Colon (tissue), 2 donors: Measurements from ENCODE around the gene RYR3.

ENCODE experiments used
- FAIRE-seq: peaks from 2 replicates; lab custom pipeline; 2012; peaks lifted over from hg19 to GRCh38; lab: Jason Lieb, UNC
- donor health status: control.
- donor health status: control.

Gene RYR3

DNA sequence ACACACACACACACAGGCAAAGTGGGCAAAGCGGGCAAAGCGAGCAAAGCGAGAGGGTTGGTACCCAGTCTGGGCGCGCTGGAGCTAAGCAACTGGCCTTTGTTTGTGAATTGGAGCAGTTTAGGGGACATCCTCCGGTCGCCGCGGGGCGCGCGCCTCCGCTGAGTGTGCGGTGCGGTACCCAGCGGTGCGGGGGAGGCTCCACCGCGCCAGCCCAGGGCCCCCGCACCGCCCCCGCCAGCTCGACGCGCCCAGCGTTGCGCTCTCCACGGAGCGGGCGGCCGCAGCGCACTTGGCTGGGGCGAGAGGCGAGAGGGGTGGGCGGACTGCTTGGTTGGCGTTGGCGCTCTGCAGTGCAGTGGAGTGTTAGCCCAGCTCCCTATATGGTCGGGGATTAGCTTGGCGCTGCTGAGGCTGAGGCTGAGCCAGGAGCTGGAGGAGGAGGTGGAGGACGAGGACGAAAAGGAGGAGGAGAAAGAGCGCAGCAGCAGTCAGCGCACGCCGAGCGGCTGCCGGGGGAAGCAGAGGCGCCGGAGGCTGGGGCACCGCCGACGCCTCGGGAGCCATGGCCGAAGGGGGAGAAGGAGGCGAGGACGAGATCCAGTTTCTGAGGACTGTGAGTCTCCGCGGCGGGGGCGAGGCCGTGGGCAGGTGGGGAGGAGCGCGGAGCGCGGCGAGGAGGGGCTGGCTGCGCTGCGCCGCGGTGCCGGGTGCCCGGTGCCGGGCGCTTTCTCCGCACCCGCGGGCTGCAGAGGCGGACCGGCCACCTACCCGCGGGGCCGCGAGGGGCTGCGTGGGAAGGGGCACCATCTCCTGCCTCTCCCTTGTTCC, at the start of gene RYR3:
Gene RYR3, plus strand, starts transcription at position 487 of the 831 bp plus-strand sequence. Its CDS starts 79 bp downstream, at position 566.
- no peak for FAIRE-seq

DNA sequence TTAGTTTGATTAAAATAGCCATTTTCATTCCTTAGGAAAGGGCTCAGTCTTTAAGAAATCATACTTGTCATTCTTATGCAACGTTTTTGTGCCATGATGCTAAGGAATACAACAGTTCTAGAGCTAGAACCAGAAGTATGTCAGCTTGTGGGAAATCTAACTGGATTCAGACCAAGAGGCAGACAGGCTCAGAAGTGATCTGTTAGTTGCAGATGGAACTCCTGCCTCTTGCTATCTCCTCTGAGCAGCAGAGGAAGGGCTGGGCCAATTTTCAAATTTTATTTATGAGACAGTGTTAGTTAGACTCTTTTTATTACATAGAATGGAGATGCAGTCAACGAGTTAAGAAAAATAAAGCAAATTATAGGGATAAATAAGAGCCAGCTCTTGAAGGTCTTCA, 48.5 kb upstream of the RYR3 start:
- FAIRE-seq = no peak

DNA sequence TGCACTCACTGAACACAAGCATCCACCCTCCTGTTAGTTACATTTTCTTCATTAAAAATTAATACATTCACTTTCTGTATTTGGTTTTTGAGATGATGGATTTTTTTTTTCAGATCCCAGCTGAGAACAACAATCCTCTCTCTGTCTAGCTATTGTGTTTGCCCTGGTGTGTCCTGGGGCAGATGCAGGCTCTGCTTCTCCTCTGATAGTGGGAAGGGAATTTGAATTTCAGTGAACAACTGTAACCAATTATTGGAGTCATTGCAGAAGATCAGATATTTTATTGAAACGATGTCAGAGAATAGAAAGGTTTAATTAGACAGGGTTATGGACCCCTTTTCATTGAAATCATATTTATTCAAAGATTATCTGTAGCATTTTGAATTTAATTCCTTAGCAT, 33.1 kb upstream of the RYR3 start:
- FAIRE-seq = no peak

DNA sequence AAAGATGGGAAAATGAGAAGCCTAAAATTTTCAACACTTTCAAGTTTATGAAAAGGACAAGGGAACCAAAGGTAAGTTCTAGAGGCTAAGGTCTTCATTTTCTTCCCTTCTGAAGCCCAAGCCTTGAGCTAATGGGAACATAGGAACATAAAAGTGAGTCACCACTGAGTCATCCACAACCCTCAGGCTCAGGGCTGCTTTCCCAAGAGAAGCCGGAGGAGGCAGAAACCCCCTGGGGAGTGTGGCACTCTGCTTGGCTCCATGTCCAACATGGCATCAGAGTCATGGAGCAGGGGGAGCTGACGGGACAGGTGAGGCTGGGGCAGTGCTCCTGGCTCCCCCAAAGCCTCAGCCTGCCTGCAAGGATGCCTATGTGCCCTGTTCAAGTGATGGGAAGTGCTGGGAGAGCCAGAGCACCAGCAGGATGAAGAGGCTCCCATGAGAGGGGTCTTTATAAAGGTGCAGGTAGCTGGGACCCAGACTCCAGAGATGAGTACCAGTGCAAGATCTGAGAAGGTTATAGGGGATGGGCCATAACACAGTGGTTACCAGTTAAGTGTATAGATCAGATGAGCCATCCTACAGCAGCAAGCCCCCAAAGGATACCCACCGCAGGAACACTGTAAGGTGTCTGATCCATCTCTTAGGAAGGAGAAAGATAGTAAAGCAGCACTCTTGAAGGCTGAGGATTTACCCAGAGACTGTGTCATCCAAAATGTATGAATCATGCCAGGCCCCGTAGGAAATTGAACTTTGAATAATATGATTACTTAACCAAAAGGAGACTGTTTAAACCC, 31.8 kb upstream of the RYR3 start:
- FAIRE-seq = peak; percentile 36

DNA sequence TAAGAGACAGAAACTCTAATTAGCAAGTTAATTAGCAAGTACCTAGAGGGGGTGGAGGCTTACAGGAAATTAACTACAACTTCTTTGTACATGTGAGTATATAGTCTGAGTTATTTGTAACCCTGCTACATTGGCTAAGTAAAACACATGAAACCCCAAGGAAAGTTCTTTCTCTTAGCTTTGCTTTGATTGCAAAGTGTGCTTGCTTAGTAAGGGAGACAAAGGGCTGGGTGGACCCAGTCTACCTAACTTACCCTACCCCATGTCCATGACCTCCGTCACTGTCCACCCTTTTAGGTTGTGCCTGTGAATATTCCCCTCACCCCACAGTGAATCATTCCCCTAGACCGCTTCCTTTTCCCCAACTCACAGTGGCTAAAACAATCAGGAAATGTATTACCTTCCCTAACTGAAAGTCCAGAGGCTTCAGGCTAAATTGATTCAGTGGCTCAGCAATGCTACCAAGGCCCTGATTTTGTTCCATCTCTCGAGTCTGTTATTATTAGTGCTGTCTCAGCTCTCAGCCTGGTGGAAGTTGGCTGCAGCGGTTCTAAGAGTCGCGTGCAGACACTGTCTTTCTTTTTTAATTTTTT, 31.1 kb upstream of the RYR3 start:
- no peak for FAIRE-seq

DNA sequence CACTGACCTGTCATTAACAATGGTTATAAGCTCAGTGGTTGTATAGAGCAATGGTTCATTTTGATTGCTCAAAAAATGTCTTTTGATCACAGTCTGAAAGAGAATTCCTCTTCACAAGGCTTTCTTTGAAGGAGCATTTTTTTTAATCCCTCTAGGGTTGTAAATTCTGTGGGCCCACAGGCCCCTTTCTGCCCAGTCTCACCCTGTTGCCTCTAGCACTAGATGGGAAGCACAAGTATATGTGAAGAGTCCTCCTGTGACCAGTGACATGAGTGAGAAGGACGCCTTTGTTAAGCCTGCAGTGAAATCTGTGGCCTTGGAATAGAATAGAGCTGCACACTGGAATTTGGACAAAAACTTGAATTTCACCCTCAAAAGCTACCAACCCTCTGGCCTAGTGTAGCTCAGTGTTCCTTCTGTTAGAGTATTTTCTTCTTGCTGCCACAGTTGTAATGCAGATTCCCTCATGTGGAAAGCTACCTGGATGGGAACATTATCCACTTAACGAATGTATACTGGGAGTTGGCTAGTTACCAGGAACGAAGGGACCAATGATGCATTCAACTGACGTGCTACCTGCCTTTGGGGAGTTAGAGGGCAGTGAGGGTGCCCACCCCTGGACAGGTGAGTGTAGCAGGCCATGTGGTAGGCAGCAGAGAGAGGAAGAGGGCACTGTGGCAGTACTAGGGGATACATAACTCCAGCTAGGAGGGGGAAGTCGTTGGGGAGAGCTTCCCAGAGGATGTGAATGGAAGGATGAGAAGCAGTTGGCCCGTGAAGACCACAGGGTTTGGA, 28.3 kb upstream of the RYR3 start:
- FAIRE-seq = no peak

DNA sequence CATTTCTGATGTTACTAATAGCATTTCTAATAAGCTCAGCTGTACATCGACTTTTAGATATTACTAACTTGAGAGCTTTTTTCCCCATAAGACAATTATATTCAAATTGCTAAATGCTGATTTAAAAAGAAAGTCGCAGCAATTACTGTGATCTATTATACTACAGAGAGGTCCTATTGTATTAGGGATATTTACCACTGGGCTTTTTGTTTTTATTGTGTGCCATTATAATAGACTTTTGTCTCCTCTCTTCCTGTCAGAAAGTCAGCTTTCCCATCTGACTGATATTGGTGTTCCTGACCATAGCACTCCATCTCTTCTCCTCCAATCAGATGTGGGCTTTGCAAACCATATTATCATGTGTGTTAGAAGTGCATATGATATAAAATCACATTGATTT, 27.2 kb upstream of the RYR3 start:
- FAIRE-seq = no peak

DNA sequence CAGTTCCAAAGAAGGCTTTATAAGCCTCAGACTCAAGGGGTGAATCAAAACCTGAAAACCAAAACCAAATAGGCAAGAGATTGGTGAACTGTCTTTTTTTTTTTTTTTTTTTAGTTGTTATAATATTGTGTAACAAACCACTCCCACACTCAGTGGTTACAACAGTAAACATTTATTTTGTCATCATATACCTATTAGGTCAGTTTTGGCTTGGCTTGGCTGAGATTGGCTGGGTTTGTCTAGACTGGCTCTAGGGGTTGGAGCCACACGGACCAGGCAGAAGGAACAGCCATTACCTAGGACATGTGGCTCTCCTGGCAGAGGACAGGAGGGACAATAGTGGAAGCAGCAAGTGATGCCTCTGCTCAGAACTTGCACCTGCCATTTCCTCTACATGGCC, 26.4 kb upstream of the RYR3 start:
- no peak for FAIRE-seq

DNA sequence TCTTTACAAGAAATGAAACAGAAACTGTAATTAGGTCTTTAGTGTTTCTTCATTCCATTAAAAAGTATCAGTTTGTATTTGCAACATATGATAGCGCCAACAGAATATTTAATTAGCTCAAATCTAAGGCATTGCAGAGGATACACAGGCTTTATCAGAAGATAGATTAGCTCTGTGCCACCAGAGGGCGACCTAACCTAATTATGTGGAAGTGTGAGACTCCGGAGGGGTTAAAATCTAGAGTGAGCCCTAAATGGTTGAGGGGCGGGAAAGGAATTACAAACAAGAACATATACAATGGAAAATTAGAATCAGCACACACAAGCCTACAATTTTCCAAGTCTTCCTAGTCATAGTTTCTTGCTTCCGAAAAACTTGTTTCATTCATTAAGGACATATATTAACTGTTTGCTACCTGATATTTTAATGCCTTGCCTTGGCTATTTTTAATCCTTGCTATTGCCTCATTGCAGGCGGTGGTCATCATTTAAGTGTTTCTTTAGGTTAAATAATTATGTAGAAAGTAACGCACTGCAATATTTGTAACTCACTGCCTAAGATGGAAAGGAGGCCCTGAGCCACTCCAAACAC, 18.0 kb upstream of the RYR3 start:
- no peak for FAIRE-seq

DNA sequence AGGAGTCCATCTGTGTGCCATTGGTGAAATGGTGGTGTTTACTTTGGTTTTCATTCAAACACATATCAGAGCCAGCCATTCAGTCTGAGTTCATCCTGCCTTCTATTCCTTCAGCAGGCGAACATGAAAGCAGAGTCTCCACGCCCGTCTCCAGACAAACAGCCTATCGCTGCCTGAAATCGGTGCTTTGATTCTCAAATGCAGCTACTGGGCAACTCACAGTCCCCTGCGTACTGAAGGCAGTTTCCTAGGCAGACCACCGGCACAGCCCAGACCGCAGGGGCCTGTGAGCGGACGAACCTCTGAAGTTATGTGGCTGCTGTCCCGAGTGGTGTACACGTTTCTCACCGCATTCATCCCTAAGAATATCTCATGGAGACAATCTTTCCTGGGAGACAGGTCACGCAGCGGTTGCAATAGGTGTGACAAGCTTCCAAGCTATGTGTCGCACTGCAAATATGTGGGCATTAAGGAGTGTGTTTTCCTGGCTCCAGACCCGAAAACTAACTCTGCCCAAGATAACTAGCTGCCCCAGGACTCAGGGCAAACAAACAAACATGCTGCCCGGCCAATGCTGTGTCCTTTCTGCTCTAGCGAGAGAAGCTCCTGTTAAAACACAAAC, 16.9 kb upstream of the RYR3 start:
- FAIRE-seq = no peak

DNA sequence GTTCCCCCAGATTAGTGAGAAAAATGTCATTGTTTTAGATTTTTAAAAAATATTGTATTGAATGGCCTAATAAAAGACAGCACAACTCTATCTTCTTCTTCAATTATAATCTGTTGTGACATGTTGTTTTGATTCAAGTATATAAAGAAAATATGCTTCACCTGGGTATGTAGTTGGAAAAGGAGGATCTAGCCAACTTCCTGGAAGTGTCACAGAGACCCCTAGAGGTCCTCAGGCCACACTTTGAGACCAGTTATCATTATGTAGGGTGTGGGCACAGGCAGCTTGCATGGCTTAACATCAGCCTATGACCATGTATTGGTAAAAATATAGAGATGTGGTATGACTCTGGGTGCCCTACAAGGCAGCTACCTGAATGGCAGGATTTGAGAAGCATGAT, 14.7 kb upstream of the RYR3 start:
- no peak for FAIRE-seq

DNA sequence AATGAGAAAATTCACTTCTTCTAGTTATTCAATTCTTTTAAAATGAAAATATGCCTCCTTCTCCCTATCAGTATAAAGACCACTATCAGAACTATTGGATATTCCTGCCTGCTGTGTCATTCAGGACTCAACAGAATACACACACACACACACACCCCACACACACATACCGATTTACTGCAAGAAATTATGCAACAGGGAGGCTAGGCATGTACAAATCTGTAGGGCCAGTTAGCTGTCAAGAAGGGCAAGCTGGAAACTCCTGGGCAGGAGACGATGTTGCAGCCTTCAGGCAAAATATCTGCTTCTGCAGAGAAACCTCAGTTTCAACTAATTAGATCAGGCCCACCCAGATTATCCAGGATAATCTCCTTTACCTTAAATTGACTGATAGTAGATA, 13.9 kb upstream of the RYR3 start:
- no peak for FAIRE-seq

DNA sequence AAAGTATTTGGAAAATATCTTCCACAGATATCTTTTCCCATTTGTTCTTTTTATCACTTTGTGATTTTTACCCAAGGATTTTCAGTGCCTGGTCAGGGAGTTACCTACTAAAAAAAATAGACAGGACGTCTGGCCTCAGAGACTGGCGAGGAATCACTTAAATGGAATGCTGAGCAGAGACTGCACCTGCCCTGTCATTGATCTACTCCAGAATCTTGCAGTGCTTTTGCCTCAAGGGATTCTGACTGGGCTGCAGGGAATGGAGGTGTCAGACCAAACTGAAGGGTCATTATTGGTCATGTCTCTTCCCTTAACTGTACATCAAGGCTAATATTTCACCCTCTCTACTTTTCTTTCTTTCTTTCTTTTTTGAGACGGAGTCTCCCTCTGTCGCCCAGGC, 12.1 kb upstream of the RYR3 start:
- FAIRE-seq = no peak

DNA sequence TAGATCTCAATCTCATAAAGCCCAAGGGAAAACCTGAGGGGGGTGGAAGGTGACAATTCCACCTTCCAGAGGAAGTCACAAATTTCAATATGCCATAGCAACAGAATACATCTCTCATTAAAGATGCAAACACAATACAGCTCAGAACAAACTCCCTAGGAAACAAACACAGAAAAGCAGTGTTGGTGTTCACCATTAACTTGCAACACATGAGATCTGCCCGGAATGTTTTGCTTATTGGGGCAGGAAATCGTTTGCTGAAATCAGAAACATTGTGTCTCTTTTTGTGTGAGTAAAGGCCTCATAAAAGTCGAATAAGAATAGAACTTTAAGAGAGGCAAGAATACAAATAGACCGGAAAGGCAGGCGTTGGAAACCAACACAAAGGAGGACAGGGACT, 5.8 kb upstream of the RYR3 start:
- FAIRE-seq = no peak

DNA sequence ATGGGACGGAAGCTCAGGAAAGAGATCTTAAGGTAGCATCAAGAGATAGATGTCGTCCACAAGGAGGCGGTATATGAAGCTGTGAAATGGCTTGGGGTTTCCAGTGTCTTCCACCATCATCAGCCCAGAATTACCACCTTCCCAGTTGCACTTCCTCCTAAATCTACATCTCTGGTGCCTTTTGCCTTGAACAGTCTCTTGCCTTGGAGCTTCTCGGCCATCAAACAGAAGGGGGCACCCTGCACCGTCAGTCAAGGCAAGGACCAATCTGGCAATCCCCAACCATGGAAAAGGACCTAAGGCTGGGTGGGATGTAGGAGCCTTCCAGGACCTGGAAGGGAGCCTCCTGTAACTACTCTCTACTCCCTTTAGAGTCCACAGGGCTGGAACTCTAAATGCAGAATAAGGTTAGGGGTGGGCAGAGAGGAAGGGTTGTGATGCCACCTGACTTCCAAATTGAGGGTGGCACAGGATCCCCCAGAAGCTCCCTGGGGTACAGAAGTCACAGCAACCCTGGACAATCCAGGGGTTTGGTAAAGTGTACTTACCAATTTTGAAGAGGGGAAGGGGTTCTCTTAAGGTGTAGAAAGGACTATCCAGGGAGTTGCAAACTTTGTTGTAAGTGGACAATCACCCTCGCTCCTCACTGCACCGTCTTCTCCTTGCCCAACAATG, 1.0 kb upstream of the RYR3 start:
- FAIRE-seq = no peak

DNA sequence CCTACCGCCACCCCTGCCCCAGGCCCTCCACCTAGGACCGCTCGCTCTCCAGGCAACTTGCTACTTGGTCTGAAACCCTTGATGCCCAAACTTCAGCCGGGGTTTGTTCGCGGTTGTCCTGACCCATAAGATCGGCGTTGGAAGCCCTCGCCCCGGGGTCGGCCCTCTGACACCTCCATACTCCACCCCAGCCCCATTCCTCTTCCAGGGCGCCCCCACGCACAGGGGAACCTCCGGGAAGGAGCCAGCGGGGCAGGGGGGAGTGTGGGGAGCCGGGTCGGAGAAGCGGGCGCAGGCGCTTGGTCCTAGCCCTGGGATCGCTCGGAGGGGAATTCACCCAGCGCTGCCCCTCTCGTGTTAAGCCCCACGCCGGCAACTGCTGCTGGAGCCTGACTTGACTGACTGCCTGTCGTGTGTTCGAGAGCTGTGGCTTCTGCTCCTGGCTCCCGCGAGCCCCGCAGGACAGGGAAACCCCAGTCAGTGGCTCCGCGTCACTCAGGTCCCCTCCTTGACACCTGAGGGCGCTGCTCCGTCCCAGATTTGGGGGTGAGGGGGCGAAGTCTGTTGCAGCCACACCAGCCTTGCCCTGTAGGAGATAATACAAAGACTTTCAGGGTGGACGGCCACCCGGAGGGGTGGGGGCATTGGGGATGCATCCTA, 675 bp downstream of the RYR3 start:
- no peak for FAIRE-seq

DNA sequence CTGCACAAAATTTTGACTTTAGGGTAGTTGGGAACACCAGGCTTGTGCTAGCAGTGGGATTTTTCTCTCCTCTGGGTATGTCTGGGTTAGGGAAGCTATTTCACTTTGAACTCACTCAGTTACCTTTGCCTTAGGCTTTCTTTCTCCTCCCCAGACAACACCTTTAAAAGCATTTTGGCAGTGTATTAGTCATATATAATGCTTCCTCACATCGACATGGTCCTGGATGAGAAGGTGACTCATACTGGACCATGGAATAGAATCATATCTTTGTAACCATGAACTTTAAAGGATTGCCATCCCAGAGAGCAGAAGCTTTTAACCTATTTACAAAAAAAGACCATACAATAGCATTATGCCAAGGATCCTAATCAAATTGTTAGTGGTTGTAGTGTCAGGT, 2.7 kb downstream of the RYR3 start:
- no peak for FAIRE-seq

DNA sequence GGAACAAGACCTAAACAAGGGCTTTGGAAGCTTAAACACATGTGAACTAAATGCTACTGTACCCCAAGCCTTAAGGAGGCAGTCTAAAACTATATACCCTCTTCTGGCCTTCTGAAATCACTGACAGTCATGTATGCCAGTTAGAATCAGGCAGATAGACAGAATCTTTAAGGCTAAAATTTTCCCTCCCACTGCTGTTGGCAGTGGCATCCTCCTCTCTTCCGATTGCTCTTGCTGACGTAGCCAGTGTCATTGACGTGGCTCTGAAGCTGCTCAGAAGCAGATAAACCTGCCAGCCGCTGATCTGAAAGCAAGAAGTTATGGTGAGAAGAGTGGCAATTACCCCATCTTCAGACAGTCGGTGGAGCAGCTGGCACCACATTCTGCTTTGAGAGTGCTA, 3.3 kb downstream of the RYR3 start:
- no peak for FAIRE-seq

DNA sequence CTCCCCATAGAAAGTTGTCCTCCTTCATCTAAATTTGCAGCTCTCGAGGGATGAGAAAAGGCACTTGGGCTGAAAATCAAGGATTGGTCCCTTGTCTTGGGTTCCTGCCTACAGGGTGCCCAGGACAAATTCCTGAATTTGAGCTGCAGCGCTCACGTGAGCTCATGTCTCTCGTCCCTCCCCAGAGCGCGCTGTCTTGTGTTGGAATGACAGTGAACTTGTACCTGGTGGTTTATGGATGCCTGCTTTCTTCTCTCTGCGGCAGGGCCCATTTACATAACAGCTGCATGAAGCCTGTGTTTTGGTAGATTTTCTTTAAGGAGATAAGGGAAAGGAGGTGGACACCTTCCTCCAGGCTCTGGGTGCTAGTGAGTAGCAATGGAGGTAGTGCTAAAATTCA, 4.3 kb downstream of the RYR3 start:
- no peak for FAIRE-seq

DNA sequence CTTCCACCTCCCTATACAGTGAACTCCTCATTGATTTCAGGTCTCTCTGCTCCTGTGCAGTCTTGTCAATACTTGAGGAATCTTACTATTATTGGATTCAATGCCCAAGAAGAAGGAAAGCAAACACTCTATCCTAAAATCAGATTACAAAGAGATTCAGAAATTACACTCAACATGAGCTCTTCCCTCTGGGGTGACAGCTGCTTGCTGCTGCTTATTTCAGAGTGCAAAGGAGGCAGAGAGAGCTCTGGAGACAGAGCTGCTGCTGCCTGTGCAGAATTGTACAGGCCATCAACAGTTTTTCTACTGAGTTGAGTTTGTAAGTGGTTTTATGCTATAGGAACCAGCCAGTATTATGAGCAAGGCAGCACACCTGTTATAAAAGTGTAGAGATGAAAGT, 7.1 kb downstream of the RYR3 start:
- FAIRE-seq = no peak
